Ovary (tissue), 3 donors: Measurements from ENCODE around the gene ZCWPW1.

Experiments used
- EP300 ChIP-seq: sonication (generic); formaldehyde crosslinking; IDR thresholded peaks from one replicate; pipeline ENCODE4 v1.6.1; 2017; ENCODE audit warnings: antibody characterized with exemption
- TF ChIP-seq, protein P1 (sequence below), 3 donors: fragments of 450-650 bp in 2 of 3; fragments of 200-600 bp in 1 of 3; IDR thresholded peaks; one replicate each; pipeline versions ENCODE4 v1.5.1 to v1.8.0; 2016 to 2022; ENCODE audit warnings: antibody characterized with exemption in 3 of 3, mild to moderate bottlenecking in 1 of 3
- donor health status: DM: no; HTN: no; CAD: no.

DNA sequence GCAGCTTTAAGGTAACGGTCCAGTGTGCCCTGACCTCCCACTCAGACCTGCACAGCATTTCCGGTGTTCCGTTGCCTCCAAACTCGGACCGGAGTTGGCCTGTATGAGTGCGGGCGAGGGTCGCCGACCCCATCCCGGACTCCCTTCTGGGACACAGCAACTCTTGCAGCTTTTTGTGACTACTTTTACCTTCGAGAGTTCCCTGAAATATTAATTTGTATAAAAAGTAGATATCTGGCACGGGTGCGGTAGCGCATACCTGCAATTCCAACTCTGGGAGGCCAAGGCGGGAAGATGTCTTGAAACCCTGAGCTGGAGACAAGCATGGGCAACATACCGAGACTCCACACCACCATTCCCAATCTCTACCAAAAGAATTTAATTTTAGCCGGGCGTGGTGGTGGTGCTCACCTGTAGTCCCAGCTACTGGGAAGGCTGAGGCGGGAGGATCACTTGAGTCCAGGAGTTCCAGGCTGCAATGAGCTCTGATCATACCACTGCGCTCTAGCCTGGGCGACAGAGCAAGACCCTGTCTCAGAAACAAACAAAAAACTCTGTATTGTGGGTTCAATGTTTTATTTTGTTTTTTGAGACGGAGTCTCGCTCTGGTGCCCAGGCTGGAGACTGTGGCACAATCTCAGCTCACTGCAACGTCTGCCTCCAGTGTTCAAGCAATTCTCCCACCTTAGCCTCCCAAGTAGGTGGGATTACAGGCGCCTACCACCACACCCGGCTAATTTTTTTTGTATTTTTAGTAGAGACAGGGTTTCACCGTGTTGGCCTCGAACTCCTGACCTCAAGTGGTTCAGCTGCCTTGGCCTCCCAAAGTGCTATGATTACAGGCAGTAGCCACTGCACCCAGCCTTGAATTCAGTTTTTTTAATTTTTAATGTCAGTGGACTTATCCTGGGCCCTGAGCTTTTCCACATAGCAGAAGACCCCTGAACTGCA is 8.9 kb upstream of the ZCWPW1 start:
- TF ChIP-seq, protein P1, sequence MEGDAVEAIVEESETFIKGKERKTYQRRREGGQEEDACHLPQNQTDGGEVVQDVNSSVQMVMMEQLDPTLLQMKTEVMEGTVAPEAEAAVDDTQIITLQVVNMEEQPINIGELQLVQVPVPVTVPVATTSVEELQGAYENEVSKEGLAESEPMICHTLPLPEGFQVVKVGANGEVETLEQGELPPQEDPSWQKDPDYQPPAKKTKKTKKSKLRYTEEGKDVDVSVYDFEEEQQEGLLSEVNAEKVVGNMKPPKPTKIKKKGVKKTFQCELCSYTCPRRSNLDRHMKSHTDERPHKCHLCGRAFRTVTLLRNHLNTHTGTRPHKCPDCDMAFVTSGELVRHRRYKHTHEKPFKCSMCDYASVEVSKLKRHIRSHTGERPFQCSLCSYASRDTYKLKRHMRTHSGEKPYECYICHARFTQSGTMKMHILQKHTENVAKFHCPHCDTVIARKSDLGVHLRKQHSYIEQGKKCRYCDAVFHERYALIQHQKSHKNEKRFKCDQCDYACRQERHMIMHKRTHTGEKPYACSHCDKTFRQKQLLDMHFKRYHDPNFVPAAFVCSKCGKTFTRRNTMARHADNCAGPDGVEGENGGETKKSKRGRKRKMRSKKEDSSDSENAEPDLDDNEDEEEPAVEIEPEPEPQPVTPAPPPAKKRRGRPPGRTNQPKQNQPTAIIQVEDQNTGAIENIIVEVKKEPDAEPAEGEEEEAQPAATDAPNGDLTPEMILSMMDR (IDR thresholded peaks at IDR 0.05): no peak
- TF ChIP-seq EP300: no peak
